ENCODE measurements around the gene MCTP1. TPM values are rescaled to one million over a fixed set of nuclear protein-coding genes. Genes with fewer than 3 reads are reported as not detected.
"Not testable (repeated sequence)": the region's sequence is repeated elsewhere in the genome, so short reads cannot be mapped to it uniquely, and the experiment has no call there.

MCTP1 gene
- total RNA-seq, 1 donor from 2014 or later = 6.4 TPM

- intact Hi-C loops (cut with micrococcal nuclease) = no loop called here
- ATAC-seq (no peak), DNase-seq (no peak)
These were observed 266.4 kb downstream of the MCTP1 start for GRCh38 chr5:95018511-95018910.

GRCh38 chr5:95009812-95010211 lies 275.1 kb downstream of the MCTP1 start:
- intact Hi-C loops (cut with micrococcal nuclease) = no loop called here
- ATAC-seq (no peak), DNase-seq (no peak)

- ATAC-seq = no peak
- no peak for DNase-seq
- intact Hi-C loops (cut with micrococcal nuclease) = no loop called here
These were observed 276.8 kb downstream of the MCTP1 start for GRCh38 chr5:95007921-95008597.

GRCh38 chr5:95005811-95006210 lies 279.1 kb downstream of the MCTP1 start:
- intact Hi-C loops (cut with micrococcal nuclease) = no loop called here
- ATAC-seq = no peak
- no peak for DNase-seq

- DNase-seq (no peak), ATAC-seq (no peak)
- intact Hi-C loops (cut with micrococcal nuclease) = no loop called here
These were observed 286.2 kb downstream of the MCTP1 start for GRCh38 chr5:94998670-94999069.

GRCh38 chr5:94994537-94994936 lies 290.4 kb downstream of the MCTP1 start:
- ATAC-seq; DNase-seq; intact Hi-C loops (cut with micrococcal nuclease): not testable (repeated sequence)

GRCh38 chr5:94993491-94993890 lies 291.4 kb downstream of the MCTP1 start:
- DNase-seq (no peak), ATAC-seq (no peak)
- intact Hi-C loops (cut with micrococcal nuclease) = no loop called here

- intact Hi-C loops (cut with micrococcal nuclease) = no loop called here
- ATAC-seq = no peak
- DNase-seq = no peak
These were observed 292.6 kb downstream of the MCTP1 start for GRCh38 chr5:94992325-94992724.

- ATAC-seq (no peak), DNase-seq (no peak)
- intact Hi-C loops (cut with micrococcal nuclease) = no loop called here
These were observed 300.9 kb downstream of the MCTP1 start for GRCh38 chr5:94983861-94984535.

GRCh38 chr5:94977437-94977836 lies 307.5 kb downstream of the MCTP1 start:
- DNase-seq (no peak), ATAC-seq (no peak)
- intact Hi-C loops (cut with micrococcal nuclease) = no loop called here

GRCh38 chr5:94976853-94977252 lies 308.0 kb downstream of the MCTP1 start:
- intact Hi-C loops (cut with micrococcal nuclease) = no loop called here
- no peak for ATAC-seq

GRCh38 chr5:94972268-94972667 lies 312.6 kb downstream of the MCTP1 start:
- DNase-seq = no peak
- no peak for ATAC-seq
- intact Hi-C loops (cut with micrococcal nuclease) = no loop called here

More at GRCh38 chr5:94976853-94977252, 308.0 kb downstream of the MCTP1 start:
- no peak for DNase-seq

GRCh38 chr5:94969174-94969573 lies 315.7 kb downstream of the MCTP1 start:
- intact Hi-C loops (cut with micrococcal nuclease) = loop anchor here (2.0 kb wide), 1 partner anchor 270 kb away; no protein-coding TSS in a partner anchor
- no peak for ATAC-seq
- DNase-seq = no peak

- intact Hi-C loops (cut with micrococcal nuclease) = loop anchor here (2.0 kb wide), 1 partner anchor 270 kb away; no protein-coding TSS in a partner anchor
- DNase-seq = no peak
- peak; percentile 51 for ATAC-seq
These were observed 316.3 kb downstream of the MCTP1 start for GRCh38 chr5:94968507-94969095.

- intact Hi-C loops (cut with micrococcal nuclease) = no loop called here
- no peak for DNase-seq
- ATAC-seq = no peak
These were observed 317.4 kb downstream of the MCTP1 start for GRCh38 chr5:94967525-94967924.

GRCh38 chr5:94959279-94959678 lies 325.6 kb downstream of the MCTP1 start:
- DNase-seq; ATAC-seq; intact Hi-C loops (cut with micrococcal nuclease): not testable (repeated sequence)

- intact Hi-C loops (cut with micrococcal nuclease) = no loop called here
- DNase-seq (peak; percentile 57), ATAC-seq (peak; percentile 46)
These were observed 339.2 kb downstream of the MCTP1 start for GRCh38 chr5:94945656-94946055.

GRCh38 chr5:94944160-94944559 lies 340.7 kb downstream of the MCTP1 start:
- no peak for ATAC-seq
- intact Hi-C loops (cut with micrococcal nuclease) = no loop called here

GRCh38 chr5:94941122-94941755 lies 343.7 kb downstream of the MCTP1 start:
- ATAC-seq (no peak), DNase-seq (no peak)
- intact Hi-C loops (cut with micrococcal nuclease) = no loop called here

More at GRCh38 chr5:94944160-94944559, 340.7 kb downstream of the MCTP1 start:
- no peak for DNase-seq

GRCh38 chr5:94932259-94932658 lies 352.6 kb downstream of the MCTP1 start:
- ATAC-seq (no peak), DNase-seq (no peak)
- intact Hi-C loops (cut with micrococcal nuclease) = no loop called here

Measured in left ventricle myocardium superior (tissue), 1 donor.